DND-41 (cell line): Measurements from ENCODE around the gene AIF1.

Experiments used
- ATAC-seq: fragments of 200-7000 bp; cut with Tn5 transposase; 3 replicates; pipeline ENCODE4 v1.9.1; 2021; ENCODE audit warnings: low read depth; ENCODE audit not compliant: insufficient read depth
- DNase-seq: peaks from one replicate; pipeline ENCODE4 v3.0.0-alpha.2; 2020
- H2AFZ ChIP-seq: 2 replicates; pipeline ENCODE4 v1.6.0; 2012; ENCODE audit warnings: low read depth, low read length
- H3K27ac ChIP-seq: 2 replicates; pipeline ENCODE4 v1.5.1; 2012; ENCODE audit warnings: low read length, inconsistent platforms
- H3K27me3 ChIP-seq: fragments of 200-600 bp; sonication (generic); 2 replicates; pipeline ENCODE4 v1.6.0; 2012; ENCODE audit warnings: low read length, mild to moderate bottlenecking, inconsistent platforms; ENCODE audit not compliant: insufficient read depth, poor library complexity
- H3K36me3 ChIP-seq: 2 replicates; pipeline ENCODE4 v1.5.1; 2012; ENCODE audit warnings: low read length, inconsistent platforms; ENCODE audit not compliant: insufficient read depth
- H3K4me1 ChIP-seq: 2 replicates; pipeline ENCODE4 v1.5.1; 2012; ENCODE audit warnings: mild to moderate bottlenecking, low read length; ENCODE audit not compliant: insufficient read depth
- H3K4me2 ChIP-seq: 2 replicates; pipeline ENCODE4 v1.6.0; 2012; ENCODE audit warnings: mild to moderate bottlenecking, moderate library complexity, low read length, inconsistent platforms; ENCODE audit not compliant: insufficient read depth
- H3K4me3 ChIP-seq, 2 experiments: fragments of 200-600 bp in 1 of 2; shearing (Covaris generic) in 1 of 2; 2 replicates each; pipeline ENCODE4 v1.5.1; 2012 to 2016; ENCODE audit warnings: inconsistent platforms in 2 of 2, low read length in 2 of 2, mild to moderate bottlenecking in 2 of 2, low read depth in 1 of 2, moderate library complexity in 1 of 2
- H3K79me2 ChIP-seq: 2 replicates; pipeline ENCODE4 v1.6.0; 2012; ENCODE audit warnings: low read length, inconsistent platforms; ENCODE audit not compliant: insufficient read depth
- H3K9ac ChIP-seq: 2 replicates; pipeline ENCODE4 v1.6.0; 2012; ENCODE audit warnings: low read depth, mild to moderate bottlenecking, inconsistent platforms, low read length, moderate library complexity
- H3K9me3 ChIP-seq: 2 replicates; pipeline ENCODE4 v1.5.1; 2012; ENCODE audit warnings: low read length, moderate library complexity, mild to moderate bottlenecking, inconsistent platforms; ENCODE audit not compliant: insufficient read depth, severe bottlenecking
- H4K20me1 ChIP-seq: 2 replicates; pipeline ENCODE4 v1.6.0; 2012; ENCODE audit warnings: low read length; ENCODE audit not compliant: insufficient read depth
- EZH2 ChIP-seq: IDR thresholded peaks from 3 replicates; pipeline ENCODE4 v1.6.1; 2012; ENCODE audit warnings: borderline replicate concordance, low read depth, mild to moderate bottlenecking, moderate library complexity, low read length, inconsistent platforms; ENCODE audit not compliant: severe bottlenecking
- TF ChIP-seq, protein P1 (sequence below): IDR thresholded peaks from 2 replicates; pipeline ENCODE4 v1.5.1; 2012; ENCODE audit warnings: borderline replicate concordance, low read length, moderate library complexity, mild to moderate bottlenecking; ENCODE audit not compliant: poor library complexity, severe bottlenecking; ENCODE audit errors: extremely low read depth

The AIF1 gene

GRCh38 chr6:31633447-31633846 lies 18.4 kb downstream of the AIF1 start:
- peaks cover 67% of the 10 kb centered on the region for H4K20me1 ChIP-seq
- H3K36me3 ChIP-seq, result peaks cover 97% of the 10 kb centered on the region
- H3K27me3 ChIP-seq, result no peaks in the 10 kb centered on the region
- ATAC-seq (no peak), DNase-seq (no peak)
- no peak overlapping the region for H3K4me3 ChIP-seq
- H3K9ac ChIP-seq, result no peak overlapping the region
- H3K9me3 ChIP-seq, result no peaks in the 10 kb centered on the region
- H3K27ac ChIP-seq, result no peak overlapping the region
- H3K4me2 ChIP-seq, result no peak overlapping the region
- no peak overlapping the region for H2AFZ ChIP-seq
- no peaks in the 10 kb centered on the region for H3K4me1 ChIP-seq
- peaks cover 23% of the 10 kb centered on the region for H3K79me2 ChIP-seq
- no peak for TF ChIP-seq EZH2
- TF ChIP-seq, protein P1, sequence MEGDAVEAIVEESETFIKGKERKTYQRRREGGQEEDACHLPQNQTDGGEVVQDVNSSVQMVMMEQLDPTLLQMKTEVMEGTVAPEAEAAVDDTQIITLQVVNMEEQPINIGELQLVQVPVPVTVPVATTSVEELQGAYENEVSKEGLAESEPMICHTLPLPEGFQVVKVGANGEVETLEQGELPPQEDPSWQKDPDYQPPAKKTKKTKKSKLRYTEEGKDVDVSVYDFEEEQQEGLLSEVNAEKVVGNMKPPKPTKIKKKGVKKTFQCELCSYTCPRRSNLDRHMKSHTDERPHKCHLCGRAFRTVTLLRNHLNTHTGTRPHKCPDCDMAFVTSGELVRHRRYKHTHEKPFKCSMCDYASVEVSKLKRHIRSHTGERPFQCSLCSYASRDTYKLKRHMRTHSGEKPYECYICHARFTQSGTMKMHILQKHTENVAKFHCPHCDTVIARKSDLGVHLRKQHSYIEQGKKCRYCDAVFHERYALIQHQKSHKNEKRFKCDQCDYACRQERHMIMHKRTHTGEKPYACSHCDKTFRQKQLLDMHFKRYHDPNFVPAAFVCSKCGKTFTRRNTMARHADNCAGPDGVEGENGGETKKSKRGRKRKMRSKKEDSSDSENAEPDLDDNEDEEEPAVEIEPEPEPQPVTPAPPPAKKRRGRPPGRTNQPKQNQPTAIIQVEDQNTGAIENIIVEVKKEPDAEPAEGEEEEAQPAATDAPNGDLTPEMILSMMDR, result no peak

DNA sequence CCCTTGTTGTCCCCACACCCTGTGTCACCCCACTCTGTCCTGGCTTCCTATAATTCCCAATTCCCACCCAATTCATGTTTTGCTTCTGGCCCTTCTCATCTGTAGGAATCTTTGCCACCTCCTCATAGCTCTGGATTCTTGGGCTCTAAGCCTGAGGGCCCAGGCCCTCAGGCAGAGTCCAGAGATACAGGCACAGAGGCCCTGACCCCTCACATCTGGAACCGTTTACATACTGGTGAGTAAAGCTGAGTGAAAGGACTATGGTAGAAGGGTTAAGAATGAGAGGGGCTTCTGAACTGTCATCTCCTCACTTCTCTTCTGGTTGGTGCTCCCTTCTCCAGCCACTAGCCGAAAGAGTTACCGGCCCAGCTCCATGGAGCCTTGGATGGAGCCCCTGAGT lies 19.1 kb downstream of the AIF1 start:
- TF ChIP-seq, protein P1, result no peak
- no peak for TF ChIP-seq EZH2
- peaks cover 67% of the 10 kb centered on the region for H4K20me1 ChIP-seq
- peaks cover 95% of the 10 kb centered on the region for H3K36me3 ChIP-seq
- 0 out of 2 replicates have a peak overlapping the region, but pooled peaks have one; percentile 19 for H3K27ac ChIP-seq
- H3K9ac ChIP-seq, result no peak overlapping the region
- no peaks in the 10 kb centered on the region for H3K4me1 ChIP-seq
- DNase-seq (no peak), ATAC-seq (no peak)
- no peaks in the 10 kb centered on the region for H3K9me3 ChIP-seq
- H3K4me2 ChIP-seq, result no peak overlapping the region
- H3K79me2 ChIP-seq, result peaks cover 18% of the 10 kb centered on the region
- H2AFZ ChIP-seq, result no peak overlapping the region
- H3K27me3 ChIP-seq, result no peaks in the 10 kb centered on the region
- no peak overlapping the region for H3K4me3 ChIP-seq

GRCh38 chr6:31634969-31635575 lies 20.0 kb downstream of the AIF1 start:
- ATAC-seq (no peak), DNase-seq (no peak)
- Histone ChIP-seq H3K27me3 (no peaks in the 10 kb centered on the region), H4K20me1 (peaks cover 67% of the 10 kb centered on the region), H2AFZ (no peak overlapping the region), H3K36me3 (peaks cover 95% of the 10 kb centered on the region), H3K4me1 (no peaks in the 10 kb centered on the region), H3K4me3 (no peak overlapping the region), H3K79me2 (peaks cover 11% of the 10 kb centered on the region), H3K9me3 (no peaks in the 10 kb centered on the region), H3K9ac (no peak overlapping the region), H3K27ac (no peak overlapping the region), H3K4me2 (no peak overlapping the region)
- TF ChIP-seq EZH2, result no peak
- TF ChIP-seq, protein P1, result no peak
